Astrocyte (in vitro differentiated cells and primary cell): Measurements from ENCODE around the gene UAP1L1. TPM values are rescaled to one million over a fixed set of nuclear protein-coding genes. Genes with fewer than 3 reads are reported as not detected.
A peak's percentile ranks its signal among the peaks of the same experiment; 100 is the strongest.
"Not testable (repeated sequence)": the region's sequence is repeated elsewhere in the genome, so short reads cannot be mapped to it uniquely, and the experiment has no call there.

ENCODE experiments used
- DNase-seq: peaks from one replicate; pipeline ENCODE4 v3.0.0-alpha.2; 2010; ENCODE audit warnings: low read depth
- FAIRE-seq: peaks from 2 replicates; lab custom pipeline; 2011; peaks lifted over from hg19 to GRCh38; lab: Jason Lieb, UNC
- H2AFZ ChIP-seq: 2 replicates; pipeline ENCODE4 v1.6.0; 2012; ENCODE audit warnings: low read depth, low read length, inconsistent platforms
- H3K27ac ChIP-seq: 2 replicates; pipeline ENCODE4 v1.5.1; 2011; ENCODE audit warnings: low read depth, low read length, inconsistent platforms
- H3K27me3 ChIP-seq: 2 replicates; pipeline ENCODE4 v1.6.0; 2011; ENCODE audit warnings: low read length, inconsistent platforms; ENCODE audit not compliant: insufficient read depth
- H3K36me3 ChIP-seq: 2 replicates; pipeline ENCODE4 v1.5.1; 2011; ENCODE audit warnings: low read length, inconsistent platforms; ENCODE audit not compliant: insufficient read depth
- H3K4me1 ChIP-seq: 2 replicates; pipeline ENCODE4 v1.5.1; 2011; ENCODE audit warnings: low read length, inconsistent platforms; ENCODE audit not compliant: insufficient read depth
- H3K4me2 ChIP-seq: 2 replicates; pipeline ENCODE4 v1.6.0; 2012; ENCODE audit warnings: low read length, inconsistent platforms
- H3K4me3 ChIP-seq: 2 replicates; pipeline ENCODE4 v1.5.1; 2011; ENCODE audit warnings: low read depth, mild to moderate bottlenecking, low read length, inconsistent platforms; ENCODE audit not compliant: insufficient read depth
- H3K79me2 ChIP-seq: 2 replicates; pipeline ENCODE4 v1.6.0; 2012; ENCODE audit warnings: mild to moderate bottlenecking, low read length, inconsistent platforms; ENCODE audit not compliant: insufficient read depth
- H3K9ac ChIP-seq: 2 replicates; pipeline ENCODE4 v1.6.0; 2012; ENCODE audit warnings: mild to moderate bottlenecking, low read length, inconsistent platforms
- H3K9me3 ChIP-seq: 2 replicates; pipeline ENCODE4 v1.5.1; 2012; ENCODE audit warnings: low read depth, mild to moderate bottlenecking, low read length, inconsistent platforms; ENCODE audit not compliant: insufficient read depth
- H4K20me1 ChIP-seq: 2 replicates; pipeline ENCODE4 v1.6.0; 2012; ENCODE audit warnings: low read length, inconsistent platforms; ENCODE audit not compliant: insufficient read depth
- H3K27ac Mint-ChIP-seq: one replicate; pipeline ENCODE4 v1.8.0; 2021; ENCODE audit warnings: mild to moderate bottlenecking, mixed read lengths; ENCODE audit not compliant: unreplicated experiment
- H3K27me3 Mint-ChIP-seq: one replicate; pipeline ENCODE4 v1.8.0; 2021; ENCODE audit warnings: low read depth, mixed read lengths; ENCODE audit not compliant: unreplicated experiment
- H3K36me3 Mint-ChIP-seq: one replicate; pipeline ENCODE4 v1.8.0; 2021; ENCODE audit warnings: low read depth, mixed read lengths; ENCODE audit not compliant: unreplicated experiment
- H3K4me1 Mint-ChIP-seq: one replicate; pipeline ENCODE4 v1.8.0; 2021; ENCODE audit warnings: low read depth, mixed read lengths; ENCODE audit not compliant: unreplicated experiment
- H3K4me3 Mint-ChIP-seq: one replicate; pipeline ENCODE4 v1.8.0; 2021; ENCODE audit warnings: mild to moderate bottlenecking, moderate library complexity, mixed read lengths; ENCODE audit not compliant: unreplicated experiment
- H3K9me3 Mint-ChIP-seq: one replicate; pipeline ENCODE4 v1.8.0; 2021; ENCODE audit warnings: mild to moderate bottlenecking, mixed read lengths; ENCODE audit not compliant: unreplicated experiment
- CTCF ChIP-seq: IDR thresholded peaks from 2 replicates; pipeline ENCODE4 v1.5.1; 2011; ENCODE audit warnings: low read depth, mild to moderate bottlenecking, inconsistent platforms, low read length, moderate library complexity; ENCODE audit not compliant: insufficient read depth
- EZH2 ChIP-seq: IDR thresholded peaks from 2 replicates; pipeline ENCODE4 v1.6.1; 2012; ENCODE audit warnings: mild to moderate bottlenecking, low read length, inconsistent platforms; ENCODE audit not compliant: insufficient read depth
- total RNA-seq: library from RNA; stranded (reverse); gene quantifications from 2 replicates; pipeline ENCODE4 v1.2.1, GENCODE V29; 2021

Gene UAP1L1
- total RNA-seq, 1 donor from 2014 or later = 4.0 TPM

GRCh38 chr9:137121927-137122795 lies 44.8 kb downstream of the UAP1L1 start:
- FAIRE-seq, H3K79me2 ChIP-seq, H3K27me3 Mint-ChIP-seq: not testable (repeated sequence)

GRCh38 chr9:137122796-137123467 lies 45.6 kb downstream of the UAP1L1 start:
- not testable (repeated sequence) for H3K36me3 ChIP-seq, H3K27me3 Mint-ChIP-seq, FAIRE-seq, DNase-seq, H3K9ac ChIP-seq, H3K4me2 ChIP-seq, H3K9me3 ChIP-seq, H3K27ac ChIP-seq, H3K27me3 ChIP-seq, H3K4me1 ChIP-seq, H3K9me3 Mint-ChIP-seq, H2AFZ ChIP-seq, H3K27ac Mint-ChIP-seq, H3K4me3 ChIP-seq, H3K4me3 Mint-ChIP-seq, H3K36me3 Mint-ChIP-seq
- H3K4me1 Mint-ChIP-seq = peaks cover 15% of the 10 kb centered on the region
- Histone ChIP-seq H3K79me2 (peaks cover 18% of the 10 kb centered on the region), H4K20me1 (peaks cover 23% of the 10 kb centered on the region)

More at GRCh38 chr9:137121927-137122795, 44.8 kb downstream of the UAP1L1 start:
- H3K36me3 Mint-ChIP-seq, H2AFZ ChIP-seq, H3K9me3 ChIP-seq, H3K4me3 Mint-ChIP-seq, H3K27me3 ChIP-seq, DNase-seq, H3K36me3 ChIP-seq, H3K4me2 ChIP-seq, H3K27ac ChIP-seq, H3K9ac ChIP-seq, H3K4me3 ChIP-seq, H3K4me1 ChIP-seq, H3K9me3 Mint-ChIP-seq: not testable (repeated sequence)
- peaks cover 19% of the 10 kb centered on the region for H4K20me1 ChIP-seq
- H3K4me1 Mint-ChIP-seq = peaks cover 11% of the 10 kb centered on the region
- H3K27ac Mint-ChIP-seq = peak overlapping the region; percentile 48

GRCh38 chr9:137123468-137123837 lies 46.1 kb downstream of the UAP1L1 start:
- H3K4me1 ChIP-seq = peaks cover 12% of the 10 kb centered on the region
- H3K4me2 ChIP-seq = no peak overlapping the region
- DNase-seq = no peak
- H4K20me1 ChIP-seq = peaks cover 28% of the 10 kb centered on the region
- H3K9me3 ChIP-seq = no peaks in the 10 kb centered on the region
- Mint-ChIP-seq H3K4me3 (no peak overlapping the region), H3K4me1 (peaks cover 20% of the 10 kb centered on the region), H3K9me3 (no peaks in the 10 kb centered on the region), H3K27me3 (no peaks in the 10 kb centered on the region), H3K36me3 (peaks cover 5% of the 10 kb centered on the region), H3K27ac (no peak overlapping the region)
- TF ChIP-seq EZH2 (no peak), CTCF (no peak)
- no peaks in the 10 kb centered on the region for H3K27me3 ChIP-seq
- no peak overlapping the region for H3K4me3 ChIP-seq
- H3K36me3 ChIP-seq = no peaks in the 10 kb centered on the region
- no peak overlapping the region for H2AFZ ChIP-seq
- no peak overlapping the region for H3K27ac ChIP-seq
- H3K79me2 ChIP-seq = peaks cover 23% of the 10 kb centered on the region
- no peak for FAIRE-seq
- no peak overlapping the region for H3K9ac ChIP-seq

- peaks cover 25% of the 10 kb centered on the region for H3K4me1 Mint-ChIP-seq
- H3K9me3 ChIP-seq, H3K27me3 ChIP-seq, H3K27ac ChIP-seq, H3K4me3 ChIP-seq, H3K36me3 ChIP-seq, H3K9me3 Mint-ChIP-seq, H3K4me3 Mint-ChIP-seq, FAIRE-seq, H3K4me2 ChIP-seq, H3K9ac ChIP-seq, DNase-seq, H3K36me3 Mint-ChIP-seq, H2AFZ ChIP-seq, H3K27ac Mint-ChIP-seq, H3K27me3 Mint-ChIP-seq: not testable (repeated sequence)
- H4K20me1 ChIP-seq = peaks cover 32% of the 10 kb centered on the region
- H3K4me1 ChIP-seq = peaks cover 17% of the 10 kb centered on the region
- H3K79me2 ChIP-seq = peaks cover 28% of the 10 kb centered on the region
Observed at GRCh38 chr9:137123952-137124462, 46.7 kb downstream of the UAP1L1 start.
